ENCODE data around the gene C16orf96.

DNA sequence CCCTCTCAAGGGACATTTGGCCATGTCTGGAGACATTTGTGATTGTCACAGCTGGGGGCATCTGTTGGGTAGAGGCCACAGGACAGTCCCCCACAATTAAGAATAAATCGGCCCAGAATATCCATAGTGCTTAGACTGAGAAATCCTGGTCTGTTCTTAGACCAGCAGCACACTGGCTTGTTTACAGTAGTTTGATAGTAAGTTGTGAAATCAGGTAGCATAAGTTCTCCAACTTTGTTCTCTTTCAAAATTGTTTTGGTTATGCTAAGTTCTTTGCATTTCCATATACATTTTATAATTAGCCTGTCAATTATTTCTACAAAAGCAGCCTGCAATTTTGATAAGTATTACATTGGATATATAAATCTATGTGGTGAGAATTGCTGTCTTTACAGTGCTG, 75.3 kb downstream of the C16orf96 start:
- TF ChIP-seq, protein P1, sequence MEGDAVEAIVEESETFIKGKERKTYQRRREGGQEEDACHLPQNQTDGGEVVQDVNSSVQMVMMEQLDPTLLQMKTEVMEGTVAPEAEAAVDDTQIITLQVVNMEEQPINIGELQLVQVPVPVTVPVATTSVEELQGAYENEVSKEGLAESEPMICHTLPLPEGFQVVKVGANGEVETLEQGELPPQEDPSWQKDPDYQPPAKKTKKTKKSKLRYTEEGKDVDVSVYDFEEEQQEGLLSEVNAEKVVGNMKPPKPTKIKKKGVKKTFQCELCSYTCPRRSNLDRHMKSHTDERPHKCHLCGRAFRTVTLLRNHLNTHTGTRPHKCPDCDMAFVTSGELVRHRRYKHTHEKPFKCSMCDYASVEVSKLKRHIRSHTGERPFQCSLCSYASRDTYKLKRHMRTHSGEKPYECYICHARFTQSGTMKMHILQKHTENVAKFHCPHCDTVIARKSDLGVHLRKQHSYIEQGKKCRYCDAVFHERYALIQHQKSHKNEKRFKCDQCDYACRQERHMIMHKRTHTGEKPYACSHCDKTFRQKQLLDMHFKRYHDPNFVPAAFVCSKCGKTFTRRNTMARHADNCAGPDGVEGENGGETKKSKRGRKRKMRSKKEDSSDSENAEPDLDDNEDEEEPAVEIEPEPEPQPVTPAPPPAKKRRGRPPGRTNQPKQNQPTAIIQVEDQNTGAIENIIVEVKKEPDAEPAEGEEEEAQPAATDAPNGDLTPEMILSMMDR (IDR thresholded peaks at IDR 0.05) = no peak
- TF ChIP-seq POLR2A (IDR thresholded peaks at IDR 0.05) = no peak
